ENCODE data around the gene NARS2.

NARS2 gene

GRCh38 chr11:78446210-78446609 is 128.5 kb downstream of the NARS2 start:
- in situ Hi-C loops (cut with HindIII; ENCODE audit: low sequenced_read_pairs): no loop called here

GRCh38 chr11:78444726-78445125 is 129.9 kb downstream of the NARS2 start:
- in situ Hi-C loops (cut with HindIII; ENCODE audit: low sequenced_read_pairs): no loop called here

GRCh38 chr11:78441956-78442355 is 132.7 kb downstream of the NARS2 start:
- in situ Hi-C loops (cut with HindIII; ENCODE audit: low sequenced_read_pairs): no loop called here

GRCh38 chr11:78438298-78438975 is 136.2 kb downstream of the NARS2 start:
- in situ Hi-C loops (cut with HindIII; ENCODE audit: low sequenced_read_pairs): no loop called here

GRCh38 chr11:78432956-78433355 is 141.7 kb downstream of the NARS2 start:
- in situ Hi-C loops (cut with HindIII; ENCODE audit: low sequenced_read_pairs): no loop called here

GRCh38 chr11:78432058-78432515 is 142.6 kb downstream of the NARS2 start:
- in situ Hi-C loops (cut with HindIII; ENCODE audit: low sequenced_read_pairs): no loop called here

GRCh38 chr11:78429660-78430059 is 145.0 kb downstream of the NARS2 start:
- in situ Hi-C loops (cut with HindIII; ENCODE audit: low sequenced_read_pairs): no loop called here

GRCh38 chr11:78429209-78429608 is 145.5 kb downstream of the NARS2 start:
- in situ Hi-C loops (cut with HindIII; ENCODE audit: low sequenced_read_pairs): no loop called here

GRCh38 chr11:78428773-78429172 is 145.9 kb downstream of the NARS2 start:
- in situ Hi-C loops (cut with HindIII; ENCODE audit: low sequenced_read_pairs): no loop called here

GRCh38 chr11:78428266-78428636 is 146.4 kb downstream of the NARS2 start:
- in situ Hi-C loops (cut with HindIII; ENCODE audit: low sequenced_read_pairs): no loop called here

GRCh38 chr11:78427615-78428265 is 146.9 kb downstream of the NARS2 start:
- in situ Hi-C loops (cut with HindIII; ENCODE audit: low sequenced_read_pairs): no loop called here

- in situ Hi-C loops (cut with HindIII; ENCODE audit: low sequenced_read_pairs): no loop called here
These were observed 147.8 kb downstream of the NARS2 start for GRCh38 chr11:78426845-78427244.

- in situ Hi-C loops (cut with HindIII; ENCODE audit: low sequenced_read_pairs): no loop called here
These were observed 149.1 kb downstream of the NARS2 start for GRCh38 chr11:78425399-78426070.

GRCh38 chr11:78424334-78425270 is 150.1 kb downstream of the NARS2 start:
- in situ Hi-C loops (cut with HindIII; ENCODE audit: low sequenced_read_pairs): no loop called here

GRCh38 chr11:78423241-78423640 is 151.4 kb downstream of the NARS2 start:
- in situ Hi-C loops (cut with HindIII; ENCODE audit: low sequenced_read_pairs): no loop called here

- in situ Hi-C loops (cut with HindIII; ENCODE audit: low sequenced_read_pairs): no loop called here
These were observed 153.9 kb downstream of the NARS2 start for GRCh38 chr11:78420796-78421209.

- in situ Hi-C loops (cut with HindIII; ENCODE audit: low sequenced_read_pairs): no loop called here
These were observed 154.4 kb downstream of the NARS2 start for GRCh38 chr11:78420255-78420764.

GRCh38 chr11:78419327-78419726 is 155.3 kb downstream of the NARS2 start:
- in situ Hi-C loops (cut with HindIII; ENCODE audit: low sequenced_read_pairs): no loop called here

- in situ Hi-C loops (cut with HindIII; ENCODE audit: low sequenced_read_pairs): no loop called here
These were observed 156.0 kb downstream of the NARS2 start for GRCh38 chr11:78418584-78419211.

- in situ Hi-C loops (cut with HindIII; ENCODE audit: low sequenced_read_pairs): no loop called here
These were observed 156.6 kb downstream of the NARS2 start for GRCh38 chr11:78417888-78418583.

Measured in DLD1 (cell line).